Astrocyte (in vitro differentiated cells and primary cell): ENCODE results near the gene CLDN19.

Experiments used
- CTCF ChIP-seq: IDR thresholded peaks from 2 replicates; pipeline ENCODE4 v1.5.1; 2011; ENCODE audit warnings: low read depth, mild to moderate bottlenecking, inconsistent platforms, low read length, moderate library complexity; ENCODE audit not compliant: insufficient read depth
- EZH2 ChIP-seq: IDR thresholded peaks from 2 replicates; pipeline ENCODE4 v1.6.1; 2012; ENCODE audit warnings: mild to moderate bottlenecking, low read length, inconsistent platforms; ENCODE audit not compliant: insufficient read depth

- TF ChIP-seq CTCF (no peak), EZH2 (no peak)
These were observed 10.0 kb upstream of the CLDN19 start for GRCh38 chr1:42750041-42750440.
